Common myeloid progenitor, CD34-positive (primary cell): Measurements from ENCODE around the gene CCDC175.

ENCODE experiments used
- CTCF ChIA-PET: fragments of 350-600 bp; sonication (Branson Sonifier 250); formaldehyde crosslinking; loops from one replicate; lab custom pipeline; 2021; ENCODE audit warnings: antibody characterized with exemption; lab: Charles Lee
- POLR2A ChIA-PET: fragments of 350-600 bp; sonication (Branson Sonifier 250); formaldehyde crosslinking; loops from one replicate; lab custom pipeline; 2021; ENCODE audit warnings: antibody characterized with exemption; lab: Charles Lee
- DNase-seq, 3 donors: peaks; one replicate each; pipeline versions ENCODE4 v3.0.0 to v3.0.0-alpha.2; 2013
- H3K27ac ChIP-seq, 2 experiments: 1 replicate in 1 of 2; 2 replicates in 1 of 2; pipeline ENCODE4 v1.7.0; 2013; ENCODE audit warnings: inconsistent platforms in 2 of 2, low read length in 2 of 2, mild to moderate bottlenecking in 2 of 2, low read depth in 1 of 2, moderate library complexity in 1 of 2; ENCODE audit not compliant: severe bottlenecking in 2 of 2, insufficient read depth in 1 of 2, poor library complexity in 1 of 2
- H3K27me3 ChIP-seq, 5 experiments: replicated peaks in 2 of 5; 1 replicate in 3 of 5; 2 replicates in 2 of 5; pipeline versions ENCODE4 v1.6.1 to v1.7.0; 2013; ENCODE audit warnings: low read length in 4 of 5, mild to moderate bottlenecking in 2 of 5, moderate library complexity in 2 of 5, inconsistent platforms in 1 of 5; ENCODE audit not compliant: insufficient read depth in 5 of 5, control insufficient read depth in 4 of 5
- H3K36me3 ChIP-seq, 4 experiments: 1 replicate in 2 of 4; 2 replicates in 2 of 4; pipeline versions ENCODE4 v1.6.1 to v1.7.0; 2013; ENCODE audit warnings: low read length in 3 of 4, control low read depth in 1 of 4, mild to moderate bottlenecking in 1 of 4; ENCODE audit not compliant: control insufficient read depth in 4 of 4, insufficient read depth in 4 of 4
- H3K4me1 ChIP-seq, 4 experiments: 1 replicate in 3 of 4; 2 replicates in 1 of 4; pipeline versions ENCODE4 v1.6.1 to v1.7.1; 2013; ENCODE audit warnings: low read length in 3 of 4, mild to moderate bottlenecking in 3 of 4, control low read depth in 1 of 4, inconsistent platforms in 1 of 4, moderate library complexity in 1 of 4; ENCODE audit not compliant: control insufficient read depth in 4 of 4, insufficient read depth in 4 of 4; ENCODE audit errors: control extremely low read depth in 1 of 4
- H3K4me3 ChIP-seq, 7 experiments: 1 replicate in 4 of 7; 2 replicates in 3 of 7; pipeline versions ENCODE4 v1.5.1 to v1.7.0; 2013; ENCODE audit warnings: mild to moderate bottlenecking in 7 of 7, low read length in 6 of 7, moderate library complexity in 6 of 7, inconsistent platforms in 2 of 7, low read depth in 2 of 7, control low read depth in 1 of 7; ENCODE audit not compliant: insufficient read depth in 4 of 7, control insufficient read depth in 1 of 7; ENCODE audit errors: extremely low read depth in 1 of 7
- H3K9me3 ChIP-seq, 5 experiments: 1 replicate in 4 of 5; 2 replicates in 1 of 5; pipeline versions ENCODE4 v1.6.1 to v1.7.1; 2013; ENCODE audit warnings: low read length in 4 of 5, mild to moderate bottlenecking in 2 of 5, inconsistent platforms in 1 of 5, low read depth in 1 of 5, moderate library complexity in 1 of 5; ENCODE audit not compliant: control insufficient read depth in 4 of 5, insufficient read depth in 2 of 5; ENCODE audit errors: control extremely low read depth in 1 of 5
- WGBS: methylation state at CpG from one replicate; pipeline ENCODE4 v1.1.5; 2013; ENCODE audit not compliant: insufficient coverage; 5-methylcytosine and 5-hydroxymethylcytosine counted together

The CCDC175 gene

DNA sequence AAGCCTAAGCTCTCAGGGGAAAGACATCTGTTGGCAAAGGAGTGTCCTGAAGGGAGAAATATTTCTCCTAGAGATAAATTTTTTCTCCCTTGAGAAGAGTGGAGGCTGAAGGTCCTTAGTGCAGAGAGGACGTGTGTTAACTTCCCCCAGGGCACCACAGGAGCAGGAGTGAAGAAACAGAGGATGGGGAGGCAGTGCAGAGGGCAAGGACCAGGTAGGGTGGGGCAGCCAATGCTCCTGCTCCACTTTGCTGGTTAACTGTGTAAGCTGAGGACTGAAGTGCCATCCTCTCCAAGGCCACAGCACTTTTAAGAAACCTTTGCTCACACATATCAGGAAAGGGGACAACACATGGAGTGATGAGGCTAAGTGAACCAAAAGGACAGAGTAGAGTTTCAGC is 96.4 kb downstream of the CCDC175 start:
- DNase-seq: no peak
- CTCF ChIA-PET: interaction anchor here (1.6 to 3.3 kb wide), 2 partner anchors 11 to 17 kb away, joined by 5 to 15 read pairs; no protein-coding TSS in a partner anchor
- Histone ChIP-seq H3K27me3 (no peaks in the 10 kb centered on the region), H3K9me3 (no peaks in the 10 kb centered on the region), H3K27ac (peak overlapping the region in 1 of 2 experiments; percentile 1), H3K4me1 (peaks cover 10 to 43% (median 29%) of the 10 kb centered on the region in 4 experiments), H3K4me3 (peak overlapping the region in 1 of 7 experiments; percentile 26), H3K36me3 (peaks cover 11 to 30% (median 25%) of the 10 kb centered on the region in 4 experiments)
- POLR2A ChIA-PET: no interaction called here
- WGBS: 38% methylated on average over 1 of the region's 1 CpG

- H3K9me3 ChIP-seq: no peaks in the 10 kb centered on the region
- no peak overlapping the region for H3K27ac ChIP-seq
- POLR2A ChIA-PET: no interaction called here
- peaks cover 9 to 37% (median 27%) of the 10 kb centered on the region in 4 experiments for H3K4me1 ChIP-seq
- no peak for DNase-seq
- H3K27me3 ChIP-seq: no peaks in the 10 kb centered on the region
- 100% methylated on average over 2 of the region's 3 CpGs for WGBS
- H3K4me3 ChIP-seq: no peak overlapping the region
- CTCF ChIA-PET: interaction anchor here (1.0 to 3.9 kb wide), 3 partner anchors 10 to 99 kb away, joined by 3 to 15 read pairs (median 15); partner anchors contain the start of gene CCDC175
- peaks cover 15 to 44% (median 33%) of the 10 kb centered on the region in 4 experiments for H3K36me3 ChIP-seq
These were observed 98.1 kb downstream of the CCDC175 start for GRCh38 chr14:59478540-59478939.

DNA sequence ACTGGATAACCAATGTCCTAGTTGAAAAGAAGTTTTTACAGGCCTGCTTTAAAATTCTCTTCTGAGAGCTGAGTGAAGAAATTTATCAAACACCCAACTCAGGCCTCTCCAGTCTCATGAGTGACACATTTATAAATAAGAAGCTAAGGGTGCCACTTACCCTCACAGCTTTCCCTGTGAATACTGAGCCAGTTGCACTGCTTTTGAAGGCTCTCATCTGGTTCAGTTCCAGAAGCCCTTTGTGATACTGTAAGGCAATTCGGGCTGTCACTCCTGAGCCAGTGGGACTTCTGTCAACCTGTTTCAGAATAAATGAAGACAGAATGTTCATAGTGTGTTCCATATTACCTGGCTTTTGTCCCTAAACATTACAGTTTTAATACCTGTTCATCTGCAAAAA is 100.9 kb downstream of the CCDC175 start:
- POLR2A ChIA-PET: no interaction called here
- WGBS: no CpG with 5 or more reads among the region's 1 CpG

GRCh38 chr14:59474172-59474571 is 102.4 kb downstream of the CCDC175 start:
- POLR2A ChIA-PET: no interaction called here
- H3K4me3 ChIP-seq: no peak overlapping the region
- no peak for DNase-seq
- H3K4me1 ChIP-seq: no peaks in the 10 kb centered on the region
- H3K9me3 ChIP-seq: no peaks in the 10 kb centered on the region
- CTCF ChIA-PET: interaction anchor here (1.2 to 1.6 kb wide), 2 partner anchors 103 to 349 kb away, joined by 3 to 4 read pairs; no protein-coding TSS in a partner anchor
- WGBS: no CpG with 5 or more reads among the region's 1 CpG
- H3K36me3 ChIP-seq: peaks cover 18 to 70% (median 50%) of the 10 kb centered on the region in 4 experiments
- no peak overlapping the region for H3K27ac ChIP-seq
- H3K27me3 ChIP-seq: no peaks in the 10 kb centered on the region

More for the DNA sequence above, 100.9 kb downstream of the CCDC175 start:
- H3K27ac ChIP-seq: no peak overlapping the region
- DNase-seq: no peak
- H3K9me3 ChIP-seq: no peaks in the 10 kb centered on the region
- no peaks in the 10 kb centered on the region for H3K27me3 ChIP-seq
- H3K36me3 ChIP-seq: peaks cover 18 to 62% (median 47%) of the 10 kb centered on the region in 4 experiments
- no peak overlapping the region for H3K4me3 ChIP-seq
- H3K4me1 ChIP-seq: peaks cover 0 to 9% (median 5%) of the 10 kb centered on the region in 4 experiments
- CTCF ChIA-PET: interaction anchor here (1.1 to 3.9 kb wide), 4 partner anchors 8 to 102 kb away, joined by 3 to 15 read pairs (median 6); partner anchors contain the start of genes CCDC175, JKAMP and L3HYPDH

DNA sequence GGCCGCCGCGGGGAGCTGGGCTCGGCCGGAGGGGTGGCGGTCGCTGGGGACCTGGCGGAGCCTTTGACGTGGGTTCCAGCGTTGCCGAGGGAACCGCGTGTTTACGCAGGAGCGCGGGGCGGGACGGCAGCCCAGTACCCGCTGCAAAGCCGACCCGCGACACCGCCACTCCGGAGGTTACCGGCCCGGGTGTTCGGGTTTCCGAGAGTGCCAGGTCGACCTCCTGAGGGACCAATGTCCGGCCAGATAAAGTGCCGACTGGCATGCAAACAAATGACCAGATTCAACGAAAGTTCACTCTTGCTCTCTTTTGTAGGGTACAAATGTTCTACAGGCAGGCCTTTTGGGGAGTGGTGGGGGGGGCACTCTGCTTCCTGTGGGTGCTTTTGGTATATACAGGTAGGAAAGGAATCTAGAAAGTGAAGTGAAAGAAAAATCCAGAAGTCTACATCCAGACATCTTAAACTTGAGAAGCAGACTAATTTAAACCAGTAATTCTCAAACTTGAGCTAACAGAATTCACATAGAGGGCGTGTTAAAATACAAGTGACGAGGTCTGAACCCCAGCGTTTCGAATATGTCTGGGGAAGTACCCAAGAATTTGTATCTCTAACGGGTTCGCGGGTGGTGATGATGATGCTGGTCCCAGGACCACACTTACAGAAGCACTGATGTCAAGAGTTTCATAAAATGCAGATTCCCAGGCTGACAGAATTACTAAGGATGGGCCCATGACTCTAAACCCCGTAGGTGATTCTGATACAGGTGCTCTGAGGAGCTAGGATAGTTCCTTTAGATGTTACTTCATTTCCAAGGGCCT is 111.1 kb downstream of the CCDC175 start, which contains the start of gene GPR135:
GPR135 (minus strand) TSS at position 65 of the 820 bp plus-strand sequence. CDS start 154 bp downstream, outside the sequence.
- DNase-seq: peak; percentile 52 to 74 (median 66)
- peaks cover 0 to 3% (median 0%) of the 10 kb centered on the region in 5 experiments for H3K27me3 ChIP-seq
- WGBS: 15% methylated on average over 36 of the region's 40 CpGs
- peak within 1 kb of the TSS in 1 of 2 experiments; percentile 43 for H3K27ac ChIP-seq
- peaks cover 0 to 19% (median 12%) of the 10 kb centered on the region in 4 experiments for H3K4me1 ChIP-seq
- H3K4me3 ChIP-seq: peak within 1 kb of the TSS; percentile 56 to 88 (median 67)
- ChIA-PET POLR2A (no interaction called here), CTCF (interaction anchor here (0.7 to 2.7 kb wide), 3 partner anchors 10 to 111 kb away, joined by 3 to 10 read pairs (median 4); partner anchors contain the start of genes CCDC175, JKAMP and L3HYPDH)
- peaks cover 0 to 12% (median 7%) of the 10 kb centered on the region in 4 experiments for H3K36me3 ChIP-seq
- H3K9me3 ChIP-seq: no peaks in the 10 kb centered on the region

DNA sequence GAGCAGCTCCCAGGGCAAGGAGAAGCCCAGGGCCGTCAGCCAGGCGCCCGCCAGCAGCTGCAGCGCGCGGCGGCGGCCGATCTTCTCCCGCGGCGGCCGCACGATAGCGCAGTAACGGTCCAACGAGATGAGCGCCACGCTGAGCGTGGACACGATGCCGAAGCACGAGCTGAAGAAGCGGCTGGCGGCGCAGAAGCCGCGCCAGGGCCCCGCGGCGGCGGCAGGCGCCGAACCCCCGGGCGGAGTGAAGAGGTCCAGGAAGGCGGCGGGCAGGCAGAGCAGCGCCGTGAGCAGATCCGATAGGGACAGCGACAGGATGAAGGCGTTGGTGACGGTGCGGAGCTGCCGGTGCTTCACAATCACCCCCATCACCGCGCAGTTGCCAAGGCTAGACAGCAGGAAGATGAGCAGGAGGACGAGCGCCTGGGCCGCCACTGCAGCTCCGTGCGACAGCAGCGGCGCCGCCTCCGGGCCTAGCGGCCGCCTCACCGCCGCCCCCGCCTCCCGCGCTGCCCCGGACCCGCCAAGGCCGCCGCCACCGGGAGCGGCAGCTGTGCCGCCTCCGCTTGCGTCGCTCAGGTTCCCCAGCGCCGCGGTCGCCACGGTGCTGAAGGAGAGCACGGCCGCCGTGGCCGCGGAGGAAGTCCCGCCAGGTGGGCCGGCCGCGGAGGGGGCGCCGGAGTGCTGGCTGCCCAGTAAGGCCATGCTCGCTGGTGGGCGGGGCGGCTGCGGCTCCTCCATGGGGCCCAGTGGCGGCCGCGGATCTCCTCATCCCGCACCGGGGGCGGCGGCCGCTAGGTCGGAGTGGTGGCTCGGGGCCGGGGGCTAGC is 111.9 kb downstream of the CCDC175 start:
- Histone ChIP-seq H3K4me3 (peak overlapping the region; percentile 56 to 88 (median 67)), H3K27me3 (peaks cover 0 to 3% (median 0%) of the 10 kb centered on the region in 5 experiments), H3K27ac (peak overlapping the region in 1 of 2 experiments; percentile 43), H3K4me1 (peaks cover 0 to 19% (median 12%) of the 10 kb centered on the region in 4 experiments), H3K36me3 (peaks cover 0 to 10% (median 6%) of the 10 kb centered on the region in 4 experiments), H3K9me3 (no peaks in the 10 kb centered on the region)
- ChIA-PET POLR2A (no interaction called here), CTCF (interaction anchor here (1.1 to 2.7 kb wide), 3 partner anchors 19 to 112 kb away, joined by 3 to 10 read pairs (median 4); partner anchors contain the start of genes CCDC175, JKAMP and L3HYPDH)
- under 1% methylated on average over 99 of the region's 105 CpGs for WGBS
- DNase-seq: peak; percentile 55 to 93 (median 88)
